Hematopoietic multipotent progenitor cell (in vitro differentiated cells): ENCODE data around the gene SCD5. TPM values are rescaled to one million over a fixed set of nuclear protein-coding genes. Genes with fewer than 3 reads are reported as not detected.
"Not testable (repeated sequence)": the region's sequence is repeated elsewhere in the genome, so short reads cannot be mapped to it uniquely, and the experiment has no call there.

Source experiments
- DNase-seq, 3 donors: peaks; one replicate each; pipeline ENCODE4 v3.0.0-alpha.2; 2011 to 2015; ENCODE audit warnings: low read depth in 2 of 3, low spot score in 2 of 3
- total RNA-seq: library from RNA; depleted of rRNA; stranded (reverse); fragments of >200 nt; gene quantifications from one replicate; pipeline ENCODE4 v1.2.3, GENCODE V29; 2012

Gene SCD5
- total RNA-seq = 10.8 TPM

DNA sequence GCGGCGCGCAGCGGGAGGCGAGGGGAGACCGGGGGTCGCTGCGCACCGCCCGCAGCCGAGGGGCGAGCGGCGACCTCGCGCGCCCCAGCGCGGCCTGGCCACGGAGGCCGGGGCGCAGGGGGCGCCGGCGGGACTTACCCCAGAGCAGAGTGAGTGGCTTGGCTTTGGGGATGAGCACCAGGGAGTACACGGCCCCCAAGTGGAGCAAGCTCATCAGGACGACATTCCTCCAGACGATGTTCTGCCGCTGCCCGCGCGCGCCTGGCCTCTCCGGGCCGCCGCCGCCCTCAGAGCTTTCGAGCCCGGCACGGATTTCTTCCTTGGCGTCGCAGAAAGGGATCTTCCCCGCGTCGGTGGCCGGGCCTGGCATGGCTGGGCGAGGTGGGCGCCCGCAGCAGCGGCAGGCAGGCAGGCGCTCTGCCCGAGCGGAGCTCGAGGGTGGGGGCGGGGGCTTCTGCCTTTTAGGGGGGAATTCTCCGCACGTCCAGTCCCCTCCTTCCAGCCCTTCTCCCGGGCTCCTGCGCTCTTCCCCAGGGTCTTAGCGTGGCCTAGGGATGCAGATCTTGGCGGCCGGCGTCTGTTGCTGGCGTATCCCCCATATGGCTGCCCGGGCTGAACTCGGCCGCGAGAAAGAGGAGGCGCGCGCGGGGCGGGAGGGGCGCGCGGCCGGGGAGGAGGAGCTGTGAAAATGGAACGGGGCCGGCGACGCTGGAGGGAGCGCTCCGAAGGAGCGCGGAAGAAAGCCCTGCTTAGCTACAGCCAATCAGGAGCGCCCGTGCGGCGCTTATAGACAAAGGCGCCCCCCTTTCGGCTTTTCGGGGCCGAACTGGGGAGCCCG, at the start of gene SCD5:
TSS of gene SCD5 (minus strand) at position 629 of the 838 bp plus-strand sequence. CDS start at position 370, 259 bp downstream.
- peak; percentile 14 to 87 (median 85) for DNase-seq

DNA sequence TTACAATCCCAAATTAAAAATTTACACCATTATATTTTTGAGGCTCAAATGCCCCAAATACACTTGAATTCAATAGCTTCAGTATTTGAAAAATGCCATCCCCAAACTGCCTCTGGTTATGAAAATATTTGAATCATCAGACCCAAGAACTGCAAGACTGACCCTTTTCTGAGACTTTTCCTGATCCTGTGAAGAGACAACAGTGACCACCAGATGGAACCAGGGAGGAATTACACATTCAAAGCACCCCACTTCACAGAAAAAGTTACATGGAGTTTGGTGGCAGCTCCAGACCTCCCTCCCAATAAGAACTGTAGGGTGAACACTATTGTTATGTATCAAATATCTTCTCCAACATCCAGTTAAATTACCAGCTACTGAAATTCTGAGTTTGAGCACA, 44.0 kb upstream of the SCD5 start:
- peak in 1 of 3 donors; percentile 28 for DNase-seq

DNA sequence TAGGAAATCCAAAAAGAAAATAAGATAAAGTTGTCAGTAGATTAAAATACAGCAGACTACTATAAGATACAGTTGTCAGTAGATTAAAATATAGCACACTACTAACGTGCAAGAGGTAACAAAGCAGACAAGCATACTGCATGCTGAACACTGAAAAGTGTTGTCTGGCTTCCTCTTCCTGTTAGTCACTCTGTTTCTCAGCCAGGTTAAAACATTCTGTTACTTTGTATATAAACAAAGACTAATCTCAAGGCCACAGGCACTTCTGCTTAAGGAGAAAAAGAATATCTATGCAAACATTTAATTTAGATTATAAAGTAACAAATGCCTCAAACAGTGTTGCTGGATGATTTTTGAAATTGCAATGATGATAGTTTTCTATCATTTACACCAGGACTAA, 41.0 kb upstream of the SCD5 start:
- DNase-seq = peak in 1 of 3 donors; percentile 23

DNA sequence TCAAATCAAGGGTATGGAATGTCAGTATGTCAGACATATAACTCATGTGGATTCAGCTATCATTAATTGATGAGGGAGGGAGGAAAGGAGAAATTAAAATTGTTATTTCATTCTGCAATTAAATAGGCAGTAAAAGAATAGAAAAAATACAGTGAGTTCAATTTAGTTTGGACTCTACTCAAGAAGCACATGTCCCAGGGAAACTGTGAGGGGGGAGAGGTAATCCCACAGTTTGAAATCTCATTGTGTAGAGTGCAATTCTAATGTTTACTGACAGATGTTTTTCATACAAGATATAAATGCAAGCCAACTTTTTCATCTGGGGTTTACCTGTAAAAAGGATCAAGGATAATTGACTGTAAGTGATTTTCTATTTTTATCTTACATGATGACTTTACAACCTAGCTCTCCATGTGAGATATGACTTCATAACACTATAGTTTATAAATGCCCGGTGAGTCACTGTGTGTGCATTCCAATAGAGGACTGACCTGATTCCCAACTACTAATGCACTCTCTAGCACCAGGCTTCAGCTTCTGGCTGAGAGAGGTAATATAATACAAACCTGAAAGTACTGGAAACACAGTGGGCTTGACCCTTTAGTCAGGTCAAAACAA, 35.2 kb upstream of the SCD5 start:
- no peak for DNase-seq

DNA sequence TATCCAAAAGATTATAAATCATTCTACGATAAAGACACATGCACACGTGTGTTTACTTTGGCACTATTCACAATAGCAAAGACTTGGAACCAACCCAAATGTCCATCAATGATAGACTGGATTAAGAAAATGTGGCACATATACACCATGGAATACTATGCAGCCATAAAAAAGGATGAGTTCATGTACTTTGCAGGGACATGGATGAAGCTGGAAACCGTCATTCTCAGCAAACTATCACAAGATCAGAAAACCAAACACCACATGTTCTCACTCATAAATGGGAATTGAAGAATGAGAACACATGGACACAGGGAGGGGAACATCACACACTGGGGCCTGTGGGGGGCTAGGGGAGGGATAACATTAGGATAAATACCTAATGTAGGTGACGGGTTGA, 34.5 kb upstream of the SCD5 start:
- not testable (repeated sequence) for DNase-seq

DNA sequence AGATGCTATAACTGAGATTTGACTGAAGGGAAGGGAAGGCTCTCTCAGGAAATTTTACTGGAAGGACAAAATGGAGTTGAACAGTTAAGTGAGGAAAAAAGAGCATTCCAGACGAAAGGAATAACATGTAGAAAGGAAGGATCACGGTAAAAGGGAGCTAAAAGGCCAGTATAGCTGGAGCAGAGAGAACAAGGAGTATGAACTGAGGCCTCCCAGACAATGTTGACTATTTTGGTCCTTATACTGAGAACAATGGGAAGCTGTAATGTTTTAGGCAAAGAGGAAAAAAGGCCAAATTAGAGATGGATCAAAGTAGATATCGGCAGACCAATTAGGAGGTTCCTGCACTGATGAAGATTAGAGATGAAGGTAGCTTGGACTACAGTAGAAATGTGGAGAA, 26.8 kb upstream of the SCD5 start:
- DNase-seq = no peak

DNA sequence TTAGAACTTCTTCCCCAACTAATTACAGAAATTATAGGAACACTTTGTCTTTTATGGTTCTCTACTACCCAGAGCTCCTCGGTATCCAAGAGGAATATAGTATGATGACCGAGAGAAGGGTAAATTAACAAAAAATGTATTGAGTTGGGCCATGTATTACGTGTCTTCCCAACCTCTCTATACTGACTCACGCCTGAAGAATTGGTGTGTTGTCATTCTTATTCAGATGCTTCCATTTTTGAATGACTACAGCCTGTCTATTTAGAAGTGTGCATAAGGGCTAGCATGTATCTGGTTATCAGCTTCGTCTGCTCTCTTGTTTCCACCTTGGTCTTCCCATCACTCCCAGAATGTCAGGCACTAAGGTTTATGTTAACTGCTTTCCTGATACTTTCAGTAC, 24.5 kb upstream of the SCD5 start:
- DNase-seq = no peak

DNA sequence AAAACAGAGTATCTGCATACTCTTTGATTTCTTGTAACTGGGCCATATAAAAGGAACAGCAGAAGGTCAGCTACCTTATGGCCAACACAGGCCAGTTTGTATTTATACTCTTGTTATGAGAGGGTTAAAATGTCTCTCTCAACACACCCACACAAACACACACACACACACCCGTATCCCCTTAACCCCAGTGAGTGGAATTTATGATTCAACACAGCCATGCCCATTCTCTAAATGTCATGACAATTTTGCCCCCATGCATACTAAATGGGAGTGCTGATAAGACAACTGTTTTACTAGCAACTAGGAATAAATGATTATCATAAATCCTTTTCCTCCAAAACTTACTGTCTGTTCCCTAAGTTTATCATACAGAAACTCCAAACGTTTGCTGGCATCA, 22.1 kb upstream of the SCD5 start:
- DNase-seq = no peak

DNA sequence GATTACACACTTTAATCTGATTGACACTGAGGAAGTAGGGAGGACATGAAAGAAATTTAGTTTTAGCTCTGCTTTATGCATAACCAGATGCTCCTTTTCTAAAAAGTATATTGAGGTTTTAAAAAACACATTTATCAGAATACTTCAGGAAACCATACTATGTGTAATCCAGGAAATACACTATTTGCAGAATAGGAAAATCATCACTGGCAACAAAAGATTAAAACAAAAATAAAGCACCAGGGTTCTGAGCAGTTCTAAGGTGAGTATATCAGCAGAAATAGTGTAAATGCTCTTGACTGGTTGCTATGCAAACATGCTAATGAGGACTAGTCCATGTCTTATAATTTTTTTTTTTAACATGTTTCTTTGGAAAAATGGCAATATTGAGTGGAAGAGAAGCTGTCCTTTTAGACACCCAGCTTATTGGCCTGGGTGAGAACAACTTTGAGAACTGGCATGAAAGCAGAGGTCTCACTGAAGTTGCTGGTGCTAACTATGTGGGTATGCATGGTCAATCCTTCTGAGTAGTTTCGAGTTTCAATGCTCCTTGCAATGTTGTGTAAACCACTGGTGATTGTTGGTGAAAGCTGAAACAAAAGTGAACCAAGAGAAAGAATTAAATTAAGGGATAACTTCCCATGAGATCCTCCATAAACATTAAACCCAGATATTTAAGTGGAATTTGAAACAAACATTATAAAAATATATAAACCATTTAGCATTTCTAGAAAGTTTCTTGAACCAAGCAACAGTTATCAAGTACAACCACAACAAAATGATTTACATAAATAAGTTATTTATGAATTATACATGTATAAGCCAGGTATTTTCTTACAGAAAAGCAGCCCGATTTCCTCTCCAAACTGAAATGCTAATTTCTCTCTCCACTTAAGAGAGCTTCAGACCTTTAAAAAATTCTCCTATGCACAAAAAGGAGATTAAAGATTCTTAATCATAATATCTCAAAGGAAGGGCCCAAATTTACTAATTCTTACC, 20.4 kb upstream of the SCD5 start:
- DNase-seq = peak in 2 of 3 donors; percentile 44 to 77

DNA sequence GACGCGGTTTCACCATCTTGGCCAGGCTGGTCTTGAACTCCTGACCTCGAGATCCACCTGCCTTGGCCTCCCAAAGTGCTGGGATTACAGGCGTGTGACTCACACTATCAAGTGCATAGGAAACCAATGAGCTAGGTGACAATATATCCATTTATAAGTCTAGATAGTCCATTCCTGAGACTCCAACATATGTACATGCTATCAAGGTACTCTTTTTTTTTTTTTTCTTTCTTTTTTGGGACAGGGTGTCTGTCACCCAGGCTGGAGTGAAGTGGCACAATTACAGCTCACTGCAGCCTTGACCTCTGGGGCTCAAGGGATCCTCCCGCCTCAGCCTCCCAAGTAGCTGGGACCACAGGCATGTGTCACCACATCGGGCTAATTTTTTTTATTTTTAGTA, 18.3 kb upstream of the SCD5 start:
- not testable (repeated sequence) for DNase-seq

DNA sequence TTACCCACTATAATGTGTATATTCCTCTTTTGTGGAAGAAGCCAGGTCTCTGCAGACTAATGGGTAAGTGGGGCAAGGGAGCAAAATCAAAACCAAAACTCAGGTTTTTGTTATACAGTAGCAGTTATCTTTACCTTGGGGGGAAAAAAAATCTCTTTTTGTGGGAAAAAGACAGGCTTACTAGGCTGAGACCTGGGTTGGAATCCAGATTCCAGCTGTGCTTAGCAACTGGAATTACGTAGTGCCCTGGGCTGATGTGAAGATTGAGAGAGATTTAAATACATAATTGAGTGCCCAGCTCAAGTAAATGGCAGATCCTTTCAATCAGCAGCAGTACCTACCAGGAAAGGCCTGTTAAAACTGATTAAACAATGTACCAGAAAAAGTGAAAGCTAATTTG, 15.4 kb upstream of the SCD5 start:
- DNase-seq = no peak

DNA sequence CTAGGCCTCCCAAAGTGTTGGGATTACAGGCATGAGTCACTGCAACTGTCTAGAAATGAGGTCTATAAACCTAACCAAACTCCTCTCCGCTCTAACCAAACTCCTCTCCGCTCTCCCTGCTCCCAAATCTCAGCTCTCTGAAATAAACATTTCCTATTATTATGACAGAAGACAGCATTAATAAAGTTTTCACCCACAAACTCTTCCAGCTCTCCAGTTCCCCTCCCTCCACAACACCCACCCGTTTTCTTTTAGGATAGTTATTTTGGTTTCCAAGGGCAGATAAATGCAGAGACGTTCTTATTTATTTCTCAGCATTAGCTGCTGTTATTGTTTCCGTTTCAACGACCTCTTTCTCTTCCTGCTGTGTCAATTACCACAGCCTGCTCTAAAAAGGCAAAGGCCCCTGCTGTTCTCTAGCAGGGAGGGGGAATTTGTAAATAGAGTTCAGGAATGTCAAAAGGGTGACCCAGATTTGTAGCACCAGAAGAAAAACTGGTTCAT, 13.3 kb upstream of the SCD5 start:
- DNase-seq = peak in 1 of 3 donors; percentile 19

DNA sequence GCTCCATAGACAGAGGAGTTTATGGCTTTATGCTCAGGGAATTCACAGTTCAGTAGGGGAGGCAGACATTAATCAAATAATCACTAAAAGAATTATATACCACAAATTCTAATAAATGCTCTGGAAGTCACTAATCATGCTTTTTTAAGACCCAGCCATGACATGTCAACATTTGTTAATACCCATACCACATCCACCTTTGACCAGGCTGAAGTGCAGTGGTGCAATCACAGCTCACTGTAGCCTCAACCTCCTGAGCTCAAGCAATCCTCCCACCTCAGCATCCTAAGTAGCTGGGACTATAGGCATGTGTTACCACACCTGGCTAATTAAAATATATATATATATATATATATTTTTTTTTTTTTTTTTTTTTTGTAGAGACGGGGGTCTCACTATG, 12.8 kb upstream of the SCD5 start:
- no peak for DNase-seq

DNA sequence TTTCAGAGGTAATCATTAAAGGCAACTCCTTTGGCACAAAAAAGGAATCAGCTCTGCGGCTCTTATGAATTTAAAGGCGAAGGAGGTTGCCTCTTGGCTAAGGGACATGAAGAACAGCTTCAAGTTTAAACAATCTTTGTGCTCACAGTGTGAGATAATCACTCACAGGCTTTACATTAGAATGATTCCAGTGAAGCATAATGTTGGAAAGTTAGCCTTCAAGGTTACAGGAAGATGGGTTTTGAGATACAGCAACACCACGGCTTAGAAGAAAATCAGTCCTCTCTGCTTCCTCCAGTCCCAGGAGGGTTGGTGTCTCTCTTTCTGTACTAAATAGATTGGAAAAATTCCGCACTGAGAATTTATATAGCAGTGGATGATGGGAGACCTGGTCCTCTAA, 11.6 kb upstream of the SCD5 start:
- no peak for DNase-seq

DNA sequence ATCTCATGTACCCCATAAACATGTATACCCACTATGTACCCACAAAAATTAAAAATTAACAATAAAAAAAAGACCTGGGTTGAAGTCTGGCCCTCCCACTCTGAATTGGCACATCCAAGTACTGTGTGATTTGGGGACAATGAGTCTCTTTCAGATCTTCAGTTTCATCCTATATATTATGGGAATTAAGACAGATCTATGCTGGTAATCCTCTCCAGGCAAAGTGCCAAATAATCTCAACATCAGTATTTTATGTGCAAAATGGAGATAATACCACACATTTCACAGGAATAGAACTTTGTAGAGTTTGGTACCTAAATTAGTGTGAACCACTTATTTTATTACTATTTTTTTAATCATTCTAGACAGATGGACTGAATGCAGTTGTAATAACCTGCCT, 11.0 kb upstream of the SCD5 start:
- DNase-seq = no peak

DNA sequence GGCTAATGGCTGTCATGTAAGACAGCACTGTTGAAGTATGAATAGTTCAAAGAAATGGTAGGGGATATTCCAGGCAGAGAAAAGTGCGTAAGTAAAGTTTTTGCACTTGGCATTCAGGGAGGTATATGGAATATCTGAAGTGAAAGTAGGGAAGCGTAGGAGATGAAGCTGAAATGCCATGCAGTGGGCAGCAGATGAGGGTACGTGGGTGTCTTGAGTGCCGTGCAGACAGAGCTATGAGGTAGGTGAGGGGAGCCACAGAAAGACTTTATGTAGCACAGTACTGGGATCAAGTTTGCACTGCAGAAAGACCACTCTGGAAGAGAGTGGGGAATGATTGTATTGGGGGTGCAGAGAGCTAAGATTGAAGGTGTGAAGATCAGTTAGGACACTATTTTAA, 5.2 kb upstream of the SCD5 start:
- no peak for DNase-seq

DNA sequence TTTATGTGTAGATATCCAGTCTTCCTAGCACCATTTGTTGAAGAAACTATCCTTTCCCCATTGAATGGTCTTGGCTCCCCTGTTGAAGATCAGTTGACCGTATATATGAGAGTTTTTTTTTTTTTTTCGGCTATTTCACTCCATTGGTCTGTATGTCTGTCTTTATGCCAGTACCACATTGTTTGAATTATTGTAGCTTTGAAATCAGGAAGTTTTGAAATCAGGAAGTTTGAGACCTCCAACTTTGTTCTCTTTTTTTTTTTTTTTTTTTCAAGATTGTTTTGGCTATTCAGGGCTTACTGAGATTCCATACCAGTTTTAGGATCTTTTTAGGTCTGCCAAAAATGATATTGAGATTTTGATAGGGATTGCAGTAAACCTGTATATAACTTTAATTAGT, 4.3 kb upstream of the SCD5 start:
- DNase-seq = peak in 1 of 3 donors; percentile 4

DNA sequence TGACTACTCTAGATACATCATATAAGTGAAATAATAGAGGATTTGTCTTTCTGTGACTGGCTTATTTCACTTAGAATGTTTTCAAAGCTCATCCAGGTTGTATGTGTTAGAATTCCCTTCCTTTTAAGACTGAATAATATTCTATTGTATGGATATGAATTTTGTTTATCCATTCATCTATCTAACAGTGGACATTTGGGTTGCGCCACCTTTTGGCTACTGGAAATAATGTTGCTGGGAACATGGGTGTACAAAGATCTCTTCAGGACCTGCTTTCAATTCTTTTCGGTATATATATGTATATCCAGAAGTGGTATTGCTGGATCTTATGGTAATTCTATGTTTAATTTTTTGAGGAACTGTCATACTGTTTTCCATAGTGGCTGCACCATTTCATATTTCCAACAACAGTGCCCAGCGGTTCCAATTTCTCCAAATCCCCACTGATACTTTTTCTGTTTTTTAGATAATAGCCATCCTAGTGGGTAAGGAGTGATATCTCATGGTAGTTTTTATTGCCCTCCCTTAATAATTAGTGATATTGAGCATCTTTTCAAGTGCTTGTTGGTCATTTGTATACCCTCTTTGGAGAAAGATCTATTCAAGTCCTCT, 3.4 kb upstream of the SCD5 start:
- DNase-seq = peak in 1 of 3 donors; percentile 20

DNA sequence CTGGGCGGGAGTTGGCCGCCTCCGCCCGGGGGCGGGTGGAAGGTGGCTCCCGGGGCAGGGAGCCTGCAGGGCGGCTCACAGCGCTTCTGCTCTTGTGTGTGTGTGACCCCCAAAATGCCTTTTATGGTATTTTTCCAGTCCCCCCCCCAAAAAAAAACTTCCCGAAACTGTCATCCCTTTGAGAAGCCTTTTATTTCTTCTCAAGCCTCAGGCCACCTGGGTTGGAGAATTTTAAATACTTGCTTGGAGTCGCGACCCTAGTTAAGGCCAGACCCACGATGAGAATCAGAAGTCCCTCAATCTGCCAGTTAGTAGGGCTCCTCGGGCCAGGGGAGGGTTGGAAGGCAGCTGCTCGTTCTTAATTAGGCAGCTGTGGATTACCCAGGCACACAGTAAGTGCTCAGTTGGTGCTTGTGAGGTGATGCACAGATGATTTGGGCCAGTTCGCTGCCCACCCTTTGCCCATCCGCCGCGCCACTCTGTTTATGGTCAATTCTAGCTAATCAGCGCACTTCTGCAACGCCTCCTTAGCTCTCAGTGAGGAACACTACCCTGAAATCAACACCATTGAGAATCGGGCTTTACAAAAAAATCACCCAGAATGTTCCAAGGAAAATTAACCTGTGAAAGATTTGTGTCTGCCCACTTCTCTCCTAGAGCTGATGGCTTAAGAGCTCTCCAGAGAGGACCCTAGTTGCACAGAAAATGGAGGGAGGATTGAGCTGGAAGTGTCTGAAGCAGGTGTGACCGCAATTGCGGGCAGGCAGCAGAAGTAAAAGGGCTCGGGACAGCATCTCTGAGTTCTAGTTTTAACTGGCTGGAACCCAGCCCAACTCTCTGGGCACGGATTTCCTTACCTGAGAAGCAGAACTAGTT, 648 bp upstream of the SCD5 start:
- peak in 2 of 3 donors; percentile 37 to 49 for DNase-seq
